CD4-positive, alpha-beta T cell treated with Interleukin-1 beta for 1 hour (primary cell): Measurements from ENCODE around the gene POTEF.
"Not testable (repeated sequence)": the region's sequence is repeated elsewhere in the genome, so short reads cannot be mapped to it uniquely, and the experiment has no call there.

ENCODE experiments used
- DNase-seq, 2 donors: peaks; one replicate each; pipeline ENCODE4 v3.0.0-alpha.2; 2020 to 2022

The POTEF gene

DNA sequence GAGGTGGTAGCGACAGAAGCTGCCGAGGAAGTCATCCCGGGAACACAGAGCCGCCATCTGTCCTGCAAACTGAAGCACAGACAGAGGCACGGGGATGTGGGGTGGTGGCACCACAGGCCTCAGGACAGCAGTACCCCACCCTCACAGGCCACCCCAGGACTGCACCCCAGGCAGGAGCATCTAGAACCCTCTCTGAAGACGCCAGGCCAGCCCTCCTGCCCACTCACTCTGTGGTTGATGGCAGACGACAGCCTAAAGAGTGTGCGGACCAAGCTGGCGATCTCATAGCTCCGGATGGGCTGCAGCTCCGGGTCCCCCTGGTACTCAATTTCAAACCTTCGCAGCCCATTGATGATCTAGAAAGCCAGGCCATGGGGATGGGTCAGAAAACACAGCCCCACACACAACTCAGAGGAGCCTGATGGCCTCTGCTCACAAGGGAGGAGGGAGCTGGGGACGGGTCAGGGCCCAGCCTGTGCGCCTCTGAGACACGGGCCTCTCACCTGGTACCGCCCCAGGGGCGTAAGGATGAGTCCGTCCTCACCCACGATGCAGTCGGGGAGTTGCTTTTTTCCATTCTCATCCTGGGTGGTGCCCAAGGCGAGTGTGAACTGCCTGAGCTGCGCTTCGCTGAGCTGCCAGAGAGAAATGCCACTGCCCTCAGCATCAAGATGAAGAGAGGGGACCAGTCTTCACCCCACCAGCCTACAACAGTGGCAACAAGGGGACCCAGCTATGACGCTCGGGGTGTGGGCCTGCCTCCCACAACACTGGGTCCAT lies 24.0 kb upstream of the POTEF start:
- DNase-seq = no peak

DNA sequence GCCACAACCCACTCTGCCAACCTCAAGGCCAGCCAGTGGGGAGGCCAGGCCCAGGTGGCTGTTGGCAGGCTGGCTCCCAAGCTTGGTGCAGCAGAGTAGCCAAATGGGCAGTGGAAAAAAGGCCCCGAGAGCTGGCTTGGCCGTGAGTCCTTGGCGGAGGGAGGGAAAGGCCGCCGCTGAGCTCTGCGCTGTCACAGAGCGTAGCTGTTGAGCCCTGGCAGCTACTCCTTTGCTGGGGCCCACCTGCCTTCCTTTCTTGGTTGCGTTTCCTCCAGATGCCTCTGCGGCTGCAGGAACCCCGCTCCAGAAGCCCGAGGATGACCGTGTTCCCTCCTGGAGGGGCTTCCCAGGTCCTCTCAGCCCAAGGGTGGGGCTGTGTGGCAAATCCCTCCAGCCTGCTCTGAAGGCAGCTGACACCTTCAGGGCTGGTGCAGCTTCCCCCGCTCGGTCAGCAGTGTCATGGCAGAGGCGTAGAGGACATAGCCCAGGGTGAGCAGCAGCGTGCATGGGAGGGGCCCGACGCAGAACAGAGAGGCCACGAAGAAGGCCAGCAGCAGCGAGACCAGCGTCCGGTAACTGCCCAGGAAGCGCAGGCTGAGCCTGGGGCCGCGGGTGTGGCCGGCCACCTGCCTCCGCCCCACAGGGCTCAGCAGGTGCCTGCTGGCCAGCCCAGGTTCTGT lies 23.3 kb upstream of the POTEF start:
- not testable (repeated sequence) for DNase-seq

GRCh38 chr2:130151145-130151512 lies 22.1 kb upstream of the POTEF start:
- not testable (repeated sequence) for DNase-seq

- DNase-seq = no peak
These were observed 21.4 kb upstream of the POTEF start for GRCh38 chr2:130150181-130151144.

GRCh38 chr2:130148515-130148914 lies 19.5 kb upstream of the POTEF start:
- not testable (repeated sequence) for DNase-seq

- DNase-seq = peak; percentile 60 to 71
These were observed 16.0 kb upstream of the POTEF start, which contains the start of gene CCDC74B for GRCh38 chr2:130145006-130145414. Gene CCDC74B, minus strand, starts transcription at chr2:130145112. Its CDS starts 116 bp downstream, at chr2:130144996.

GRCh38 chr2:130143266-130144039 lies 14.4 kb upstream of the POTEF start:
- DNase-seq = not testable (repeated sequence)

GRCh38 chr2:130142396-130143265 lies 13.6 kb upstream of the POTEF start:
- not testable (repeated sequence) for DNase-seq

GRCh38 chr2:130141645-130142370 lies 12.8 kb upstream of the POTEF start:
- not testable (repeated sequence) for DNase-seq

DNA sequence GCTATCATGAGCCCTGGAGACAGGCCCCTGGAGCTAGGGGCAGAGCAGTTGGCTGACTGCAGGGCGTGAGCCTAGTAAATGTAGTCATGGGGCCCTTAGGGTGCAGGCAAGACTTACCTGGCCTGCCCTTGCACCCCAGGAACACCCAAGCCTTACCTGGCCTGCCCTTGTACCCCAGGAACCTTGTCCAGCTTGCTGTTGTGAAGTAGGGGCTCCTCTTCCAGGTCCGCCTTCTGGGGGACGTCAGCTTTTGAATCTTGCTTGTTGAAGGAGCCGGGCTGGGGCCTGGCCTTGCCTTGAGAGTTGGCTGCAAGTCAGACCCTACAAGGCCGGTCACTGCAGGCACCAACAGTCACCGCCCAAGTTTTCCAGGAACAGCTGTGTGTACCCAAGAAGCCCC lies 12.0 kb upstream of the POTEF start:
- not testable (repeated sequence) for DNase-seq

GRCh38 chr2:130140516-130140915 lies 11.5 kb upstream of the POTEF start:
- not testable (repeated sequence) for DNase-seq

- not testable (repeated sequence) for DNase-seq
These were observed 10.6 kb upstream of the POTEF start for GRCh38 chr2:130139331-130140280.

GRCh38 chr2:130138841-130139251 lies 9.8 kb upstream of the POTEF start:
- not testable (repeated sequence) for DNase-seq

- DNase-seq = not testable (repeated sequence)
These were observed 9.3 kb upstream of the POTEF start for GRCh38 chr2:130138326-130138725.

DNA sequence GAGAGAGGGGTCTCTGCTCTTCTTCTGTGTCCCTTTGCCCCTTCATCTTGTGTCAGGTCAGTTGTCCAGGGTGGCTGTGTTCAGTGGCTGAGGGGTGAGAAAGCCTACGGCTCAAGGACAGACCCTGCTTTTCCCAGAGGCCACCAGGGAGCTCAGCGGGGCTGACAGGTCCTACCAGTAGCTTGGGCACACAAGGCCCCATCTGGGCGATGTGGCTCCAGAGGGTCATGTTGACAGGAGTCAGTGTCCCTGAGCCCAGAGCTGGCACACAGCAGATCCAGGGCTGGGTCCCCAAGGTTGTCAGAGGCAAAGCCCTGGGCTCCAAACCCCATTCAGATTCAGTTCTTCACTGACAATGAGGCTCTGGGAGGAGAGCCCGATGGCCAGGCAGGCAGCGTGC lies 8.1 kb upstream of the POTEF start:
- DNase-seq = not testable (repeated sequence)

- DNase-seq = not testable (repeated sequence)
These were observed 7.5 kb upstream of the POTEF start for GRCh38 chr2:130136546-130136945.

DNA sequence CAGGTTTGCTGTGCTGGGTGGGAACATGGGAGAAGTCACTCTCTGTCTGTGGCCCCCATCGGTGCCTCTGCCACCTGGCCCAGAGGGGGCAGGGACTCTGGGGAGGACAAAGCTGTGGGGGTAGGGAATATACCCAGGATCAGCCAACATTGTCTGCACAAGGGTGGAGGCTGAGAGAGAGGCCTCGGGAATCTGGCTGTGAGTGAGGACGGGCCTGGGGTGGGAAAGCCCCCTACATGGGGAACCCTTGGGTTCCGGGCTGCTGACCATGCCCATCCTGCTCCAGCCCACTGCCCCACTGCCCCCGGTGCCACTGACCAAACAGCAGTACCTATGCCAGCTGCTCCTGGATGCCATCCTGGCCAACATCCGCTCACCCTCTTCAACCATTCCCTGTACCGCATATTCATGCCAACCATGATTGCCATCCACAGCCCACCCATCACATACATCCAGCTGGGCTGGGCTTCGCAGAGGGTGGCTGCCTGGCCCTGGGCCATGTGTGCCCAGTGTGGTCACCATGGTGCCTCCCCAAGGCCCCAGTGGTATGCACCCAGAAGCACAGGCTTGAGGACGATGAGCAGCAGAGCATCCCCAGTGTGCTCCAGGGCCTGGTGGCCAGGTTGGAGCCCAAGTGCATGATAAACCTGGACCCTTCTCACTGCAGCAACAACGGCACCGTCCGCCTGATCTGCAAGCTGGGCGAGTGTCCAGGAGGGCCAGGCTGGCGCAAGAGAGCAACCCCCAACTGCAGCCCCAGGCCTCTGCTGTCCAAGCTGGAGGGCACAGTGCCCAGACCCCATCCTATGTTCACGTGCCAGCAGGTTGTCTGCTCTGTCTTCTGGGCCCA lies 6.9 kb upstream of the POTEF start:
- no peak for DNase-seq

GRCh38 chr2:130128464-130128863 lies 558 bp downstream of the POTEF start:
- DNase-seq = not testable (repeated sequence)
